NB4 (cell line): ENCODE results near the gene MFAP4.

ENCODE experiments used
- MYC ChIP-seq: IDR thresholded peaks from 2 replicates; pipeline ENCODE4 v1.6.1; 2011; ENCODE audit warnings: low read depth, low read length
- POLR2A ChIP-seq: IDR thresholded peaks from 2 replicates; pipeline ENCODE4 v1.6.1; 2011; ENCODE audit warnings: mild to moderate bottlenecking; ENCODE audit not compliant: insufficient read length; ENCODE audit errors: extremely low read depth
- TF ChIP-seq, protein P1 (sequence below): IDR thresholded peaks from one replicate; pipeline ENCODE4 v1.5.1; 2012; ENCODE audit warnings: low read depth, low read length

DNA sequence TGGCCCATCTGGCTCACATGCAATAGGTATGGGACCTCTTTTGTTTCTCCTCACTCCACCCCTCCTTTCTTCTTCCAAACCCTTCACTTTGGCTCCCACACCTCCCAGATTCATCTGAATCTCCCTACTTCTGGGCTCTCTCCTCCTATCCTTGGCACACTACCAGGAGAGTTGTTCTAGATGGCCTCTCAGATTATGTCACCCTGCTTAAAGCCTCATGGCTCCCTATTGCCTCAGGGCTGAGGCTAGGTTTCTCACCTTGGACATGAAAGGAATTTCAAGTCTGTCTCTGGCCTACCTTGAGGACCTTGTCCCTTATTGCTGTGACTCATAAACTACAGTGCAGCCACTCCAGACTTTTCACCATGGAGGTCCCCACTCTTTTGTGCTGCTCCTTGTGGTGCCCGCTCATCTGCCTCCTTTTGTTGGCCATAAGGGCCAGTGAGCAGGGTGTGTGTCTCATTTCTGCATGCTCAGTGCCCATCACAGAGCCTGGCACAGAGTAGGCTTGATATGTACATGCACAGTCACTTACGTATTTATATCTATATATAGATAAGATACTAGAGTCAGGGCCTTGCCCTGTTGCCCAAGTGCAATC, 1.0 kb upstream of the MFAP4 start:
- TF ChIP-seq, protein P1, sequence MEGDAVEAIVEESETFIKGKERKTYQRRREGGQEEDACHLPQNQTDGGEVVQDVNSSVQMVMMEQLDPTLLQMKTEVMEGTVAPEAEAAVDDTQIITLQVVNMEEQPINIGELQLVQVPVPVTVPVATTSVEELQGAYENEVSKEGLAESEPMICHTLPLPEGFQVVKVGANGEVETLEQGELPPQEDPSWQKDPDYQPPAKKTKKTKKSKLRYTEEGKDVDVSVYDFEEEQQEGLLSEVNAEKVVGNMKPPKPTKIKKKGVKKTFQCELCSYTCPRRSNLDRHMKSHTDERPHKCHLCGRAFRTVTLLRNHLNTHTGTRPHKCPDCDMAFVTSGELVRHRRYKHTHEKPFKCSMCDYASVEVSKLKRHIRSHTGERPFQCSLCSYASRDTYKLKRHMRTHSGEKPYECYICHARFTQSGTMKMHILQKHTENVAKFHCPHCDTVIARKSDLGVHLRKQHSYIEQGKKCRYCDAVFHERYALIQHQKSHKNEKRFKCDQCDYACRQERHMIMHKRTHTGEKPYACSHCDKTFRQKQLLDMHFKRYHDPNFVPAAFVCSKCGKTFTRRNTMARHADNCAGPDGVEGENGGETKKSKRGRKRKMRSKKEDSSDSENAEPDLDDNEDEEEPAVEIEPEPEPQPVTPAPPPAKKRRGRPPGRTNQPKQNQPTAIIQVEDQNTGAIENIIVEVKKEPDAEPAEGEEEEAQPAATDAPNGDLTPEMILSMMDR = no peak
- TF ChIP-seq POLR2A (no peak), MYC (no peak; the same call in none of the 2 replicates)
